ENCODE data around the gene C1orf226.

The C1orf226 gene

DNA sequence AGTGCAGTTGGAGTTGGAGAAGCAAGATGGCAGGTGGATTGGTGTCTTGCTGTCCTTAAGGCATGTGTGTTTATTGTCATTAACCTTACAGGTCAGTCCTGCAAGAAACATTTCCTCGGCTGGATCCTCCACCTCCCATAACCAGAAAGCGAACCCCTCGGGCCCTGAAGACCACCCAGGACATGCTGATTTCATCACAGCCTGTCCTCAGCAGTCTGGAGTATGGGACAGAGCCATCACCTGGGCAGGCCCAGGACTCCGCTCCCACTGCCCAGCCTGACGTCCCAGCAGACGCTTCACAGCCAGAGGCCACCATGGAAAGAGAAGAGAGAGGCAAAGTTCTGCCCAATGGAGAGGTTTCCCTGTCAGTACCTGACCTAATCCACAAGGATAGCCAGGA, 1.6 kb downstream of the C1orf226 start:
- DNase-seq (ENCODE audit: extremely low spot score, insufficient read length, low read depth): no peak
- no peak for FAIRE-seq

DNA sequence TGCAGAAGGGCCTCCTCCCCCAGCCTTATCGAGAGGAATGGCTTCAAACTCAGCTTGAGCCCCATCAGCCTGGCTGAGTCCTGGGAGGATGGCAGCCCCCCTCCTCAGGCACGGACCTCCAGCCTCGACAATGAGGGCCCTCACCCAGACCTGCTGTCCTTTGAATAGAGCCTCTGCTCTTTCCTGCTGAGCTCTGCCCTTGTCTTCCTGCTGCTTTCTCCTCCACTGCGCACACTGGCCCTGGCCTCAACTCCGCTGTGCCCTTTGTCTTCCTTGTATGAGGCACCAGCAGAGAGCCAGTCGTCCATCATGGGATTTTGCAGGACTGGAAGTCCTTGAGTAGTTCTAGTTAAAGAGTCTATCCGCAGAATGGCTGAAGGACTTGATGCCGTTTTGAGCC, 2.0 kb downstream of the C1orf226 start:
- FAIRE-seq (no peak), DNase-seq (ENCODE audit: extremely low spot score, insufficient read length, low read depth) (no peak)

DNA sequence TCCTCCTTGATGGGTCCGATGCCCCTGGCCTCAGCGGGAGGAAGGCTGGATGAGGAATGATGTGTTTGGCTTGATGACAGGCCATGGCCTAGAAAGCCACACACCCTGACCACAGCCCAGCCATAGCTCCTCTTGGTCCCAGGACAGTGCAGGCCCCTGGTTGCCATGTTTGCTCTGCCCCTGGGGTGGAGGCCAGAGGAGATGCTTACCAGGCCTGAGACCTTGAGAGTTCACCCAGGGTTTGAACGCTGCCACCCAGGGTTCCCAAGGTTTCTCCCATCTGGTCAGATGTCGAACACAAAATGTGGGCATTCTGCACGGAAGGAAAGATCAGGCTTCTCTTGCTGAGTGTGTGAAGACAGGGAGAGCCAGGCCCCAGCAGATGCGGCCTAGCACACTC, 2.6 kb downstream of the C1orf226 start:
- FAIRE-seq (no peak), DNase-seq (ENCODE audit: extremely low spot score, insufficient read length, low read depth) (no peak)

DNA sequence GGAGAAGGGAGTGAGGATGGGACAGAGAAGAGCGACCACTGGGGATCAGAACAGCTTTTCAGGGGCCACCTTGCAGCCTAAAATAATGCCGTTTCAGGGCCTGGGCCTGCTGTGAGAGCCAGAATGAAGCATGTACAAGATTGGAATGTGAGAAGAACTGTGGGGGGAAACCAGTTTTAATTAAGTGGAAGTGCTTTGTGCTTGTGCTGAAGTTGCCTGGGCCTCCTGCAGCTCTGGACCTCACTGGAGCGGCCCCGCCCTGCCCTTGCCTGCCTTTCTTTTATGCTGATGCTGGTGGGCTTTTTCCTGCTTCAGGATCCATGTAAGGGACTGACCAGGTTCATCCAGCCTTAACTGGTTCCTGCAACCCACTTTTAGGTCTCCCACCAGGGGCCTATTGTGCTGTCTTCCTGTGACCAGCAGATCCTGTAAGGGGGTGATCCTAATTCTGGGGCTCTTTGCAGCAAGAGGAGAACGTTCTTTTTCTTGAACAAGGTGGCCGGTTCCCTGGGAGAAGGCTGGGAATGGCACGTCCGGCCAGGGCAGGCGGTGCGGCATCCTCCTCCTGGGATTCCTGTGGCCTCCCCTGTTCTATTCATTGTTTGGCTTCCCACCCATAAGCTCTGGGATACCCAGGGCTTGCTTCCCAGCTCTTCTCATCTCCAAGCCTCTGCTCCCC, 3.2 kb downstream of the C1orf226 start:
- no peak for DNase-seq (ENCODE audit: extremely low spot score, insufficient read length, low read depth)
- no peak for FAIRE-seq

DNA sequence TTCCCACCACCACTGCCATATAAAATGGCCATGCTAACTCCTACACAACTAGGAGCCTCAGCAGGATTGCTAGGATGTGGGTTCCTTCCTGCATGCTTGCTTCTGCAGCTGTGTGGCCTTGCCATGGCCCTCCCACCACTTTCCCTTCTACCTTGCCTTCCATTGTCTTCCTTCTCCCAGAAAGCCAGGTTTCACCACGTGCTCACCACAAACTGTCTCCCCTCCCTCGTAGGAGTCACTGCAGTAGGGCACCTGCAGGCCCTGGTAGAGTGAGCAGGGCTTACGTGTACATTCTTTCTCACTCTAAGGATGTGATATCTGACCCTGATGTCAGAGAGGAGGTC, 3.7 kb downstream of the C1orf226 start:
- no peak for DNase-seq (ENCODE audit: extremely low spot score, insufficient read length, low read depth)
- FAIRE-seq: no peak

DNA sequence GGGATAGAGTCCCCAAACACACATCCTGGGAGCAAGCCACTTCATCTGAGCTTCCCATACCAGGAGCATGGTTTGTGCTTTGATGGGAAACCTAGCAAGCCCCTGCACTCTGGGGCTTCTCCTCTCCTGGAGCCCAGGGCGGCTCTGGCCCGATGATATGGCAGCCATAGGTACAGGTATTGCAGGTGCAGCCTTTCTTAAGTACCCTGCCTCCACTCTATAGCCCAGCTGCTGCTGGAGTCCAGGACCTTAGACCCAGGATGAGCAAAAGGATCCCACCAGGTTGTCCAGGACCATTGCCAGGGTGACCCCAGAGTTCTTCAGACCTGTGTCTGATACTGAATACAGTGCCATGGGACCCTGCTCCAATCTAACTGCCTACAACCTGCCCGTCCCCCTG, 4.2 kb downstream of the C1orf226 start:
- DNase-seq (ENCODE audit: extremely low spot score, insufficient read length, low read depth) (no peak), FAIRE-seq (no peak)

- DNase-seq (ENCODE audit: extremely low spot score, insufficient read length, low read depth): no peak
- no peak for FAIRE-seq
These were observed 5.0 kb downstream of the C1orf226 start for GRCh38 chr1:162386292-162387225.

DNA sequence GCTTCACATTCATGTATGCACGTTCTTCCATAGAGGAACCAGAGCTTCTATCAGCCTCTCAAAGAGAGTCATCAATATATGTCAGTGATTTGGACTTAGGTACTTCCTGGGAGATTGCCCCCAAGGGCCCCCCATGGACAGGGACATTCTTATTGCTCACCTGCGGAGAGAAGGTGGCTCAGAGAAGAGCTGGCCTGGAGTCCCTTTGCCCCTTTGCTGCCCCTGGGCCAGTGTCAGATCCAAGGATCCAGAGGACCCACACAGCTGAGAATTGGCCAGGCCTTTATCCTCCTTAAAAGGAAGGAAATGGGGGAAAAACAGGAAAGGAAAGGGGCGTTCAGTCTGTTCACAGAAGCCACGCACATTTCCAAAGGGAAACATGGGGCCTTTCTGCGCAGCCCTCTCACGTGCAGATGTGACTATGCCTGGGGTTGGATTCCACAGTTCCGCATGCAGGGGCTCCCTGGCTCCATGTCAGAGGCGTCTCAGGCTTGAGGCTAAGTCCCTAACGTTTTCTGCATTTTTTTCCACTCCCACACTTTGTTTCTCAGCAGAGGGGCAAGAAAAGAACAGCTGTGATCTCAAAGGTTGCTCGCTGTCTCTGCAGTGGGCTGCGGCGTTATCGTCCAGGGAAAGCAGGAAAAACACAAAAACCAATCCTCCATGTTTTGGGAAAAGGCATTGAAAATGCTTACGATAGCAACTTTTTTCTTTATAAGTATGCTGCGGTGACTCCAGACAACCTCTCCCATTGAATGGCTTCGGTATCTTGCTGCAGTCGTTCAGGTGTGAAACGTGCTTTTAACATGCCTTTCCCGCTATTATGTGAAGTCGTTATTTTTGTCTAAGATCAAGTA, 5.9 kb downstream of the C1orf226 start:
- DNase-seq (ENCODE audit: extremely low spot score, insufficient read length, low read depth): no peak
- no peak for FAIRE-seq

- no peak for DNase-seq (ENCODE audit: extremely low spot score, insufficient read length, low read depth)
- FAIRE-seq: no peak
These were observed 6.6 kb downstream of the C1orf226 start for GRCh38 chr1:162388083-162388594.

GRCh38 chr1:162388615-162389014, 7.1 kb downstream of the C1orf226 start:
- FAIRE-seq: no peak
- DNase-seq (ENCODE audit: extremely low spot score, insufficient read length, low read depth): no peak

- DNase-seq (ENCODE audit: extremely low spot score, insufficient read length, low read depth): no peak
- FAIRE-seq: peak; percentile 60
These were observed 7.7 kb downstream of the C1orf226 start for GRCh38 chr1:162389021-162389818.

DNA sequence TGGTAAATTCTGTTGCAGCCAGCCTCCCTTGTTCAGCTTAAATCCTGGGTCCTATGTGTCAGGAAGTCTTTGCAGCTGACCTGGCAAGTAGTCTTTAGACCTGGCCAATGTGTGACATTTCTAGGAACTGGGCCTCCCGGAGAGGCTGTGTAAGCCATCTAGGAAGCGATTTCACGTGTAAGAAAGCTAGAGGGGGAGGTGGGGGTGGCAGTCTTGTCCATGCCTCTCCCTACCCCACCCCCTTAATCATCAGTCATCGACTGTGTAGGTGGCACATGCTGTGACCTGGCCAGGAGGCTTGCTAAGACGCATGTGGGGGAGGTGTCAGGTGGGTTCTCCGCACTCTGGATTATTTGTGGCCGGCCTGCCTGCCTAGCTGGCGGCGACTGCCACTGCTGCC, 8.4 kb downstream of the C1orf226 start:
- FAIRE-seq (no peak), DNase-seq (ENCODE audit: extremely low spot score, insufficient read length, low read depth) (no peak)

DNA sequence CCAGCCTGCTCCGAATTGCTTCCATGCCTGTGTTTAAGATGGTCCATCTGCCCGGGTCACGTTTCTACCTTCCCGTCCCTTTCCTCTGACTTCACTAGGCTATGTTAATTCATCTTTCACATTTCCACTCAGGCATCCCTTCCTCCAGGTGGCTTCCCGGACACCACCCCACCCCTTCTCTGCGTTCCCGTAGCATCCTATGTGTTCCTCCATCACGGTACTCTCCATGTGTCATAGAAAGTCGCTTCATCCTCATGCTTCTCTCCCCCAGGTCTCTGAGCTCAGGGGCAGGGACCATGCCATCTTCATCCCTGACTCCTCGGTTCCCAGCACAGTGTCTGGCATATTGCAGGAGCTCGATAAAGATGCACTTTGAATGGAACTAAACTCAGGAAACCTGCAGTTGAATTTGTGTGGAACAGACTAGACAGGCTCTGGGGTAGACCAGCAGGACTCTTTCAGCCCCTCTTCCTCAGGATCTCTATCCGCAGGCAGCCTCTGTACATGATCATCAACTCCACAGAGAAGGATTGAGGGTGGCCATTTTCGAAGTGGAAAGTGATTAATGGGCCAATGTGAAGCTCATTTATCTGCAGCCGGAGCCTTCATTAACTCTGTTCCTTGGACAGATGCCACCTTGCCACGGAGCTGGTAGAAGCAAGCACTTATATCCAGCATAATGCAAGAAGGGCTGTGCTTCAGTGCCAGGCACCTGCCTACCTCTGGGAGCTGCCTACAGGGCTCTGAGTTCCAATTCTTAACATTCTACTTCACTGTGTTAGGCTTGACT, 9.1 kb downstream of the C1orf226 start:
- FAIRE-seq (no peak), DNase-seq (ENCODE audit: extremely low spot score, insufficient read length, low read depth) (no peak)

- FAIRE-seq (peak; percentile 77), DNase-seq (ENCODE audit: extremely low spot score, insufficient read length, low read depth) (no peak)
These were observed 10.4 kb downstream of the C1orf226 start for GRCh38 chr1:162391790-162392563.

GRCh38 chr1:162396201-162396906, 14.8 kb downstream of the C1orf226 start:
- FAIRE-seq (no peak), DNase-seq (ENCODE audit: extremely low spot score, insufficient read length, low read depth) (no peak)

DNA sequence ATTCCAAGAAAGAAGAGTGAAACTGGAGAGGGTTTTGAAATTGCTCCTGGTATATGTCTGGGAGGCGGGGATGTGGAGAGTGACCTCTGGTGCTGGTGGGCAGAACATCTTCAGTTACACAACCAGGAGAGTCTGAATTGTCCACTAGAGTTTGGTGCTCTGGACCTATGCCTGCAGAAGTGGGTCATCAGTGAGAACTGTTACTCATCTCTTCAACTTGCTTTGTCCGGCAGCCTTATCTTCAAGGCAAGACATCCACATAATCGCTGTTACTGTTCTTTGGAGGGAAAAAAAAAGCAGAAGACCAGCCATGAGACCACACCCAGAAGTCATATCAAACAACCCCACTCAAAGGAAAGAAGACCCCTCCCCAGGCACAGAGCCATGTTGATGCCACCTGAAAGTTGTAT, 15.5 kb downstream of the C1orf226 start:
- FAIRE-seq: no peak

DNA sequence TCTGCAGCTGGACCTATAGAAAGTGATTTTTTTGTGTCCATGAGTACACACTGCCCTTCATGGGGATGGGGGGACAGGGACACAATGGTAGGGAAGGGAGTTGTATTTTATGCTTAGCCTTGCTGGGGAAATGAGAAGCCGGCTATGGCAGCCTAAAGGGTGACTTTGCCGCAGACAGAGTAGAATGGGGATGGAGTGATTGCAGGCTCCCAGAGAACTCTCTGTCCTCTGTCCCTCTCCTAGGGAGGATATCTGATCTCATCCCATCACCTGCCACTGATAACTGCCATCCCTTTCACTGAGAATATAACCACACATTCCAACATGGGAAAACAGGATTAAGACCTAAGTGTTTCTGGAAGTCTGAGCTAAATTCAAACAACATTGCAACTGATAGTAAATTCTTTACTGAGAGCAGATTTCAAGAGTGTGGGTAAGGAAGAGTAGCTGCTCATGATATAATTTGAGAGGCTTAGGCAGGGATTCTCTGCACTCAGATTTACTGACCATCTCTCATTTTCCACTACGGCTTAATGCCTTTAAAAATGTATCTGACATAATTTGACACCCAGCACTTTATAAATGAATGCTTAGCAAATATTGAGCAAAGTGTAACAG, 16.5 kb downstream of the C1orf226 start:
- DNase-seq (ENCODE audit: extremely low spot score, insufficient read length, low read depth) (no peak), FAIRE-seq (no peak)

More for the DNA sequence above, 15.5 kb downstream of the C1orf226 start:
- DNase-seq (ENCODE audit: extremely low spot score, insufficient read length, low read depth): no peak

Measured in GM18507 (cell line).